Calu3 (cell line): ENCODE measurements around the gene SLC25A47. TPM values are rescaled to one million over a fixed set of nuclear protein-coding genes. Genes with fewer than 3 reads are reported as not detected.
"Not testable (repeated sequence)": the region's sequence is repeated elsewhere in the genome, so short reads cannot be mapped to it uniquely, and the experiment has no call there.

Experiments
- BruUV-seq: library from RNA; stranded (reverse); fragments of 400-500 nt; replicated peaks from 2 replicates; lab custom pipeline; 2021; lab: Mats Ljungman, UMichigan
- CTCF ChIA-PET: fragments of 300-600 bp; sonication (Branson Sonifier 250); formaldehyde crosslinking; loops from one replicate; lab custom pipeline; 2022; ENCODE audit warnings: antibody characterized with exemption; lab: Charles Lee
- DNase-seq: peaks from one replicate; pipeline ENCODE4 v3.0.0; 2022
- H3K27ac Mint-ChIP-seq: one replicate; pipeline ENCODE4 v1.8.0; 2022; ENCODE audit warnings: mixed read lengths; ENCODE audit not compliant: unreplicated experiment
- H3K27me3 Mint-ChIP-seq: one replicate; pipeline ENCODE4 v1.8.0; 2022; ENCODE audit warnings: mixed read lengths; ENCODE audit not compliant: unreplicated experiment
- H3K36me3 Mint-ChIP-seq: one replicate; pipeline ENCODE4 v1.8.0; 2022; ENCODE audit warnings: mild to moderate bottlenecking, moderate library complexity, mixed read lengths; ENCODE audit not compliant: insufficient read depth, unreplicated experiment
- H3K4me1 Mint-ChIP-seq: one replicate; pipeline ENCODE4 v1.8.0; 2022; ENCODE audit warnings: mild to moderate bottlenecking, low read depth, mixed read lengths; ENCODE audit not compliant: unreplicated experiment
- H3K4me3 Mint-ChIP-seq: one replicate; pipeline ENCODE4 v1.8.0; 2022; ENCODE audit warnings: mild to moderate bottlenecking, low read depth, moderate library complexity, mixed read lengths; ENCODE audit not compliant: unreplicated experiment
- H3K9me3 Mint-ChIP-seq: one replicate; pipeline ENCODE4 v1.8.0; 2022; ENCODE audit warnings: low read depth, mixed read lengths; ENCODE audit not compliant: unreplicated experiment
- CTCF ChIP-seq: fragments of 200-600 bp; IDR thresholded peaks from one replicate; pipeline ENCODE4 v1.8.0; 2022; ENCODE audit warnings: antibody characterized with exemption; ENCODE audit not compliant: unreplicated experiment
- intact Hi-C: fragments of 100-400 bp; cut with micrococcal nuclease; formaldehyde crosslinking; loops from one replicate; pipeline ENCODE4 v1.10.0; 2022; ENCODE audit not compliant: unreplicated experiment
- total RNA-seq: library from RNA; stranded (reverse); gene quantifications from 2 replicates; pipeline ENCODE4 v1.2.3, GENCODE V29; 2022

The SLC25A47 gene
- total RNA-seq, 1 experiment from 2014 or later, result not detected

DNA sequence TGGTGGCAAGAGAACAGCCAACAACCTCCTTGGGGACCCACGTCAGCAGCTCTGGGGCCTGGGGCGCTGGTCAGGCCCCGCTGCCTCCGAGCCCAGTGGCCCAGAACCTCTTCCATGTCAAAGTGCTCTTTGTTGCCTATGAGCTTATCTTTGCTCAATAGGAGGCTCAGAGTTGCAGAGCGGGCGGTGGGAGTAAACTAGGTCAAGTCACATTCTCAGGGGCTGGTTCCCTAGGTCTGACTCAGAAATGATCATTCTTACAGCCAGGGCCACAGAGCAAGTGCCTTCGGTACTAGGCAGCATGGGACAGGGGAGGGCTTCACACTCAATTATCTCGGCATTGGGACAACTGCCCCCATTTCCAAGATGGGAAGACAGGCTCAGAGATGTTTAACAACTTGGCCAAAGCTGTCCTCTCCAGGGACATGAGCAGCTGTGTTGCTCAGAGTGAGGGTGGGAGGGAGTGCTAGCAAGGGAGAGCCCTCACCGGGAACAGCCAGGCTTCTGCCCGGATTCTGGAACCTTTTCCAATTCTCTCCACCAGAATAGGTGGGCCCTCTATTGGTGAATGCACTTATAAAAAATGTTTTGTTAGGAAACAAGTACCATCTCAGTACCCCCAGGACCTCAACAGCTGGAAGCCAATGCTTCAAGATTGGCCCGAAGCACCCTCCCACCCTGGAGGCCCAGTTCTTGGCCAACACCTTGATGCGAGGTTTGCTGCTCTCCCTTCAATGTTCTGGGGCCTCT lies 28.8 kb upstream of the SLC25A47 start:
- no peak for DNase-seq
- Mint-ChIP-seq H3K4me1 (no peaks in the 10 kb centered on the region), H3K27me3 (no peaks in the 10 kb centered on the region), H3K9me3 (no peaks in the 10 kb centered on the region), H3K36me3 (peaks cover 9% of the 10 kb centered on the region), H3K4me3 (no peak overlapping the region), H3K27ac (no peak overlapping the region)
- no peak for TF ChIP-seq CTCF
- intact Hi-C loops, result no loop called here
- BruUV-seq, result no TSS peak
- CTCF ChIA-PET, result interaction anchor here (1.2 kb wide), 1 partner anchor 48 kb away, joined by 3 read pairs; no protein-coding TSS in a partner anchor

DNA sequence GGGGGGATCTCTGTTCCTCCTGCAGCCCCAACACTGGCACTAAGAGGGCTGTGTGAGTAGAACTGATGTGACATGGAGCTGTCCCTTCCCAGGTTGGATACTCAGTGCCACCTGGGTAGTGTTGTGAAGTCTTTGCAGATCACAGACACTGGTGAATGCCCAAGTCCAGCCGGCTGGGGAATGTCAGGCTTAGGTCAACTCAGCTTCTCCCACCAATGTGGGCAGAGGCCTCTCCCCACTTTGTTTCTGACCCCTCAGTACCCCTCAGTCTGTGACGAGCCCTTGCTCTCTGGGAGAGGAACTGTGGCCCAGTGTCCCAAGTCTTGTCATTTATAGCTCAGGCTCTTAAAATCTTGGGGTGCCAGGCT lies 28.2 kb upstream of the SLC25A47 start:
- Mint-ChIP-seq H3K4me3 (no peak overlapping the region), H3K9me3 (no peaks in the 10 kb centered on the region), H3K27ac (no peak overlapping the region), H3K36me3 (peaks cover 9% of the 10 kb centered on the region), H3K4me1 (no peaks in the 10 kb centered on the region), H3K27me3 (no peaks in the 10 kb centered on the region)
- DNase-seq, result no peak
- BruUV-seq, result no TSS peak
- intact Hi-C loops, result no loop called here
- no peak for TF ChIP-seq CTCF
- CTCF ChIA-PET, result interaction anchor here (1.2 kb wide), 1 partner anchor 48 kb away, joined by 3 read pairs; no protein-coding TSS in a partner anchor

DNA sequence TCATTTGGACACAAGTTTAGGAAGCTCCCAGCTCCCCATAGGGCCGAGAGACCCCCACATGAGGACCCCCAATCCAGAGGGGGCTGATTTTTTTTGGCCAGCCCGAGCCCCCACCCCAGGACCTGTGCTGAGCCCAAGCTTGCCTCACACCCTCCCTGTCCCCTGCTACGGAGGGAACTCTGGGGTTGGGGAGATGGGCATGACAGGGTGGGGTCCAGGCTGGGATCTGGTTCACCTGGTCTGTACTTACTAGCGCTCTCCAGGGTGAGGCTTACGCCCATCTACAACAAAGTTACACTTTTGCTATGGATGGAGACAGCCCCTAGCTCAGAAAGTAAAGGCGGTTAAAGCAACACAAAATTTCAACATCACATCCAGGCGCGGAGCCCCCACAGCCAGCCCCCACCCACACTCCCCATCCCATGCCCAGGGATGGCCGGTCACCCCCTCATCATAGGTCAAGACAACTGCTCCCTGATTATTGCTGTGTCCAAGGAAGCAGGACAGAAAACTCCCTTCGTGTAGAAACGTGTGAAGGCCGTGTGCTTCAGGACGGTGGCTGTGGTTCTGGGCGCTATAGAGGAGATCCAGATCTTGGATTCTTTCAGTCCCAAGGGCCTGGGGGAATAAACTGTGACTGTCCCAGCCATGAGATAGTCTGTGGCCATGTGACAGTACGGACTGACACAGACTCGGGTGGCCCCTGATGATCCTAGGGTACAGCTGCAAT lies 27.6 kb upstream of the SLC25A47 start:
- no peak for DNase-seq
- Mint-ChIP-seq H3K9me3 (no peaks in the 10 kb centered on the region), H3K4me3 (no peak overlapping the region), H3K4me1 (no peaks in the 10 kb centered on the region), H3K27ac (no peak overlapping the region), H3K36me3 (peaks cover 9% of the 10 kb centered on the region), H3K27me3 (no peaks in the 10 kb centered on the region)
- CTCF ChIA-PET, result interaction anchor here (1.2 kb wide), 1 partner anchor 49 kb away, joined by 3 read pairs; no protein-coding TSS in a partner anchor
- no peak for TF ChIP-seq CTCF
- BruUV-seq, result no TSS peak
- intact Hi-C loops, result no loop called here

DNA sequence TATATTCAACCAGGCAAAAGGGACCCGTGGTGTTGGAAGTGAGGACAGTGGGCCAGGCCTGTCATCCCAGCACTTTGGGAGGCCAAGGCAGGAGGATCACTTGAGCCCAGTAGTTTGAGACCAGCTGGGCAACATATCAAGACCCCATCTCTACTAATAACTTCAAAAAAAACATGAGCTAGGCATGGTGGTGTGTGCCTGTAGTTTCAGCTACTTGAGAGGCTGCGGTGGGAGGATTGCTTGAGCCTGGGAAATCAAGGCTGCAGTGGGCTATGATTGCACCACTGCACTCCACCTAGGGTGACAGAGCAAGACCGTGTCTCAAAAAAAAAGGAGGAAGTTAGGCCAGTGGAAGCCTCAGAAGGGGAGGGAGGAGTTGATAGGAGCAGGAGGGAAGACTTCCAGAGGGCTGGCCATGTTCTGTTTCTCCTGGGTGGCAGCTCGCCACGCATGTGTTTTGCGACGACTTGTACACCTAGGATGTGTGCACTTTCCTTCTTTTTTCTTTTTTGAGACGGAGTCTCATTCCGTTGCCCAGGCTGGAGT lies 27.0 kb upstream of the SLC25A47 start:
- DNase-seq, result no peak
- Mint-ChIP-seq H3K36me3 (peaks cover 9% of the 10 kb centered on the region), H3K4me1 (no peaks in the 10 kb centered on the region), H3K27ac (no peak overlapping the region), H3K4me3 (no peak overlapping the region), H3K27me3 (no peaks in the 10 kb centered on the region), H3K9me3 (no peaks in the 10 kb centered on the region)
- TF ChIP-seq CTCF, result no peak
- no TSS peak for BruUV-seq
- CTCF ChIA-PET, result no interaction called here
- intact Hi-C loops, result no loop called here

GRCh38 chr14:100296729-100297128 lies 26.4 kb upstream of the SLC25A47 start:
- H3K27me3 Mint-ChIP-seq, H3K9me3 Mint-ChIP-seq, CTCF ChIA-PET, intact Hi-C loops, H3K36me3 Mint-ChIP-seq, H3K4me1 Mint-ChIP-seq, BruUV-seq, H3K27ac Mint-ChIP-seq, H3K4me3 Mint-ChIP-seq, DNase-seq: not testable (repeated sequence)
